ENCODE data around the gene GDF9. TPM values are rescaled to one million over a fixed set of nuclear protein-coding genes. Genes with fewer than 3 reads are reported as not detected.

Gene GDF9
- total and polyA plus RNA-seq, 4 donors: 0.14 to 0.37 (median 0.26) TPM

GRCh38 chr5:132812123-132812765, 54.0 kb downstream of the GDF9 start:
- H3K9me3 ChIP-seq (ENCODE audit: control insufficient read depth in 4 of 4, insufficient read depth in 3 of 4, low read length in 3 of 4): no peaks in the 10 kb centered on the region
- TF ChIP-seq, protein P1, sequence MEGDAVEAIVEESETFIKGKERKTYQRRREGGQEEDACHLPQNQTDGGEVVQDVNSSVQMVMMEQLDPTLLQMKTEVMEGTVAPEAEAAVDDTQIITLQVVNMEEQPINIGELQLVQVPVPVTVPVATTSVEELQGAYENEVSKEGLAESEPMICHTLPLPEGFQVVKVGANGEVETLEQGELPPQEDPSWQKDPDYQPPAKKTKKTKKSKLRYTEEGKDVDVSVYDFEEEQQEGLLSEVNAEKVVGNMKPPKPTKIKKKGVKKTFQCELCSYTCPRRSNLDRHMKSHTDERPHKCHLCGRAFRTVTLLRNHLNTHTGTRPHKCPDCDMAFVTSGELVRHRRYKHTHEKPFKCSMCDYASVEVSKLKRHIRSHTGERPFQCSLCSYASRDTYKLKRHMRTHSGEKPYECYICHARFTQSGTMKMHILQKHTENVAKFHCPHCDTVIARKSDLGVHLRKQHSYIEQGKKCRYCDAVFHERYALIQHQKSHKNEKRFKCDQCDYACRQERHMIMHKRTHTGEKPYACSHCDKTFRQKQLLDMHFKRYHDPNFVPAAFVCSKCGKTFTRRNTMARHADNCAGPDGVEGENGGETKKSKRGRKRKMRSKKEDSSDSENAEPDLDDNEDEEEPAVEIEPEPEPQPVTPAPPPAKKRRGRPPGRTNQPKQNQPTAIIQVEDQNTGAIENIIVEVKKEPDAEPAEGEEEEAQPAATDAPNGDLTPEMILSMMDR (IDR thresholded peaks at IDR 0.05; ENCODE audit: control extremely low read depth, extremely low read depth): no peak
- H3K4me3 ChIP-seq: no peak overlapping the region
- H3K27ac ChIP-seq (ENCODE audit: low read depth in 1 of 2, low read length in 1 of 2): no peak overlapping the region
- H3K4me1 ChIP-seq (ENCODE audit: control insufficient read depth in 5 of 5, insufficient read depth in 5 of 5, low read length in 5 of 5): peaks cover 0 to 15% (median 0%) of the 10 kb centered on the region in 5 donors
- 46 to 53% methylated on average over 18 of the region's 18 CpGs for whole genome bisulfite sequencing, 2 donors
- peaks cover 0 to 39% (median 36%) of the 10 kb centered on the region in 3 donors for H3K27me3 ChIP-seq (ENCODE audit: control insufficient read depth in 3 of 3, insufficient read depth in 3 of 3, low read length in 2 of 3)
- ATAC-seq (ENCODE audit: insufficient read depth, low FRiP score) (no peak), DNase-seq (no peak)
- H3K36me3 ChIP-seq (ENCODE audit: control insufficient read depth in 4 of 4, insufficient read depth in 4 of 4, low read length in 4 of 4): no peaks in the 10 kb centered on the region
- H3K9ac ChIP-seq (ENCODE audit: insufficient read depth in 1 of 2, low read length in 2 of 2): no peak overlapping the region

Small RNA genes within 50 kb of the gene (small RNA-seq; reads per million reads assigned to genes)
- gene RNA5SP192 (ENCODE audit: low replicate concordance): not detected

Other genes with a start within 250 kb of the GDF9 start
- gene IL13, start 208.3 kb downstream of the GDF9 start, total RNA-seq: not detected
- gene IL13, start 208.3 kb downstream of the GDF9 start, polyA plus RNA-seq: under 1 TPM in 1 of 2 donors, not detected in 1; 0.14 TPM
- gene IL4, start 192.5 kb downstream of the GDF9 start, total RNA-seq: not detected
- gene IL4, start 192.5 kb downstream of the GDF9 start, polyA plus RNA-seq: not detected
- gene KIF3A, start 128.9 kb downstream of the GDF9 start, total RNA-seq: 10 to 100 TPM; 13.1 to 16.5 TPM
- gene KIF3A, start 128.9 kb downstream of the GDF9 start, polyA plus RNA-seq: 1 to 10 TPM; 3.1 to 5.2 TPM
- under 1 TPM; 0.74 to 0.88 TPM for gene CCNI2, start 119.0 kb downstream of the GDF9 start, total RNA-seq
- gene CCNI2, start 119.0 kb downstream of the GDF9 start, polyA plus RNA-seq: under 1 TPM; 0.55 to 0.61 TPM
- 10 to 100 TPM; 27.5 to 37.8 TPM for gene SEPTIN8, start 89.2 kb downstream of the GDF9 start, total RNA-seq
- 10 to 100 TPM; 12.4 to 16.5 TPM for gene SEPTIN8, start 89.2 kb downstream of the GDF9 start, polyA plus RNA-seq
- under 1 TPM; 0.14 to 0.98 TPM for gene SOWAHA, start 53.2 kb downstream of the GDF9 start, total RNA-seq
- under 1 TPM; 0.06 to 0.10 TPM for gene SOWAHA, start 53.2 kb downstream of the GDF9 start, polyA plus RNA-seq
- gene SHROOM1, start 35.8 kb downstream of the GDF9 start, total RNA-seq: 10 to 100 TPM in 1 of 2 donors, 1 to 10 TPM in 1; 7.0 to 21.9 TPM
- 10 to 100 TPM in 1 of 2 donors, 1 to 10 TPM in 1; 7.9 to 15.0 TPM for gene SHROOM1, start 35.8 kb downstream of the GDF9 start, polyA plus RNA-seq
- 100 to 1,000 TPM in 1 of 2 donors, 10 to 100 TPM in 1; 99.0 to 359 TPM for gene UQCRQ, start 173 bp upstream of the GDF9 start, total RNA-seq
- gene UQCRQ, start 173 bp upstream of the GDF9 start, polyA plus RNA-seq: 100 to 1,000 TPM; 232 to 528 TPM
- gene LEAP2, start 7.2 kb upstream of the GDF9 start, total RNA-seq: 1 to 10 TPM in 1 of 2 donors, under 1 TPM in 1; 0.98 to 3.1 TPM
- gene LEAP2, start 7.2 kb upstream of the GDF9 start, polyA plus RNA-seq: 1 to 10 TPM in 1 of 2 donors, under 1 TPM in 1; 0.50 to 1.6 TPM
- 100 to 1,000 TPM in 1 of 2 donors, 10 to 100 TPM in 1; 66.5 to 103 TPM for gene AFF4, start 97.2 kb upstream of the GDF9 start, total RNA-seq
- gene AFF4, start 97.2 kb upstream of the GDF9 start, polyA plus RNA-seq: 10 to 100 TPM in 1 of 2 donors, 1 to 10 TPM in 1; 8.9 to 17.4 TPM
- gene ZCCHC10, start 160.1 kb upstream of the GDF9 start, total RNA-seq: 10 to 100 TPM; 15.3 to 23.7 TPM
- gene ZCCHC10, start 160.1 kb upstream of the GDF9 start, polyA plus RNA-seq: 10 to 100 TPM; 26.0 to 31.3 TPM
- gene HSPA4, start 185.5 kb upstream of the GDF9 start, total RNA-seq: 10 to 100 TPM; 59.8 to 65.3 TPM
- 100 to 1,000 TPM in 1 of 2 donors, 10 to 100 TPM in 1; 33.0 to 102 TPM for gene HSPA4, start 185.5 kb upstream of the GDF9 start, polyA plus RNA-seq

All from lung (tissue), 13 donors.